ENCODE measurements around the gene AP5Z1. TPM values are rescaled to one million over a fixed set of nuclear protein-coding genes. Genes with fewer than 3 reads are reported as not detected.

Gene AP5Z1
- total RNA-seq, 1 donor from 2014 or later = 111 TPM

DNA sequence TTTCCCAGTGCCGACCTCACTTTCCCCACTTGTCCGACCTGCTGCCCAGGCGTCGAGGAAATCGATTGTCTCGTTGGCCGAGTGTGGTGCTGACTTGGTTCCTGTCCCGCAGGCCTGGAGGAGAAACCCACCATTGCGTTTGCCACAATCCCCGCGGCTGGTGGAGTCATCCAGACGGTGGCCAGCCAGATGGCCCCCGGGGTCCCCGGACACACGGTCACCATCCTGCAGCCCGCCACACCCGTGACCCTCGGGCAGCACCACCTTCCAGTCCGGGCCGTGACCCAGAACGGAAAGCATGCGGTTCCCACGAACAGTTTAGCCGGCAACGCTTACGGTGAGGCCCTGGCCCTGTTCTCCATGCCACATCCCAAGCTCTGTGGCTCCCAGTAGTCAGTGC, 14.5 kb upstream of the AP5Z1 start:
- Mint-ChIP-seq H3K27me3 (no peaks in the 10 kb centered on the region), H3K36me3 (ENCODE audit: low read depth) (peaks cover 71% of the 10 kb centered on the region), H3K9me3 (no peaks in the 10 kb centered on the region), H3K4me3 (no peak overlapping the region), H3K4me1 (no peaks in the 10 kb centered on the region), H3K27ac (no peak overlapping the region)
- TF ChIP-seq, protein P1, sequence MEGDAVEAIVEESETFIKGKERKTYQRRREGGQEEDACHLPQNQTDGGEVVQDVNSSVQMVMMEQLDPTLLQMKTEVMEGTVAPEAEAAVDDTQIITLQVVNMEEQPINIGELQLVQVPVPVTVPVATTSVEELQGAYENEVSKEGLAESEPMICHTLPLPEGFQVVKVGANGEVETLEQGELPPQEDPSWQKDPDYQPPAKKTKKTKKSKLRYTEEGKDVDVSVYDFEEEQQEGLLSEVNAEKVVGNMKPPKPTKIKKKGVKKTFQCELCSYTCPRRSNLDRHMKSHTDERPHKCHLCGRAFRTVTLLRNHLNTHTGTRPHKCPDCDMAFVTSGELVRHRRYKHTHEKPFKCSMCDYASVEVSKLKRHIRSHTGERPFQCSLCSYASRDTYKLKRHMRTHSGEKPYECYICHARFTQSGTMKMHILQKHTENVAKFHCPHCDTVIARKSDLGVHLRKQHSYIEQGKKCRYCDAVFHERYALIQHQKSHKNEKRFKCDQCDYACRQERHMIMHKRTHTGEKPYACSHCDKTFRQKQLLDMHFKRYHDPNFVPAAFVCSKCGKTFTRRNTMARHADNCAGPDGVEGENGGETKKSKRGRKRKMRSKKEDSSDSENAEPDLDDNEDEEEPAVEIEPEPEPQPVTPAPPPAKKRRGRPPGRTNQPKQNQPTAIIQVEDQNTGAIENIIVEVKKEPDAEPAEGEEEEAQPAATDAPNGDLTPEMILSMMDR (IDR thresholded peaks at IDR 0.05) = no peak
- POLR2A ChIA-PET = interaction anchor here (0.5 to 0.6 kb wide), 2 partner anchors 12 to 1899 kb away, joined by 3 read pairs; no protein-coding TSS in a partner anchor
- ATAC-seq (ENCODE audit: low read depth) (no peak), DNase-seq (no peak)
- intact Hi-C loops (cut with micrococcal nuclease) = no loop called here
- CTCF ChIA-PET = no interaction called here

DNA sequence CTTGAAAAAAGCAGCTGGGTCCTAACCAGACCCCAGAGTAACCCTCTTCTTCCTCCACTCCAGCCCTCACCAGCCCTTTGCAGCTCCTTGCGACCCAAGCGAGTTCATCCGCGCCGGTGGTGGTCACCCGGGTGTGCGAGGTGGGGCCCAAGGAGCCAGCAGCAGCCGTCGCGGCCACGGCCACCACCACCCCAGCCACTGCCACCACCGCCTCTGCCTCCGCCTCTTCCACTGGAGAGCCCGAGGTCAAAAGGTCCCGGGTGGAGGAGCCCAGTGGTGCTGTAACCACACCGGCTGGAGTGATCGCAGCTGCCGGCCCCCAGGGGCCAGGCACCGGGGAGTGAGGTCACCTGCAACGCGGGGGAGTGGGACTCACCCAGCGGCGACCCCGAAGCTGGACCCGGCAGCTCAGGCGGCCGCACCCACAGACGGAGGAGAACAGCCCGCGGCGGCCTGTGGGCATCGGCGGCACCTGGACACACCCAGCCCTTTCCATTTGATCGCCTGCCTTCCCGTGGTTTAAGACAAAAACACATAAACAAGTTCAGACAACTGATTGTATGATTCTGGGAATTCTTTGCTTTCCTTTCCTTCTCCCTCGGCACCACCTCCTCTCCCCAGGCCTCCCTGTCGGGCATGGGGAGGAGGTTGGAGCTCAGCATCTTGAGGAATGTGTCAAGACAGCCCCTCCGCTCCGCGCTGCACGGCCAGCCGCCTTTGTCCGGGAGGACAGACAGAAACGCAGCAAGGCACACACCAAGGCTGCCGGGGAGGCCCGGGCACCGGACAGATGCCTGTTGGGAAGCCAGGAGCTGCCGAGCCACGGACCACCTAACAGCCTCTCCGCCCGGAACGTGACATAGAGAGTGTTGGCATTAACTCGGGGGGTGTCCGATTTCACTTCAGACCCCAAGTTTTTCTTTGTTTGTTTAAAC, 13.0 kb upstream of the AP5Z1 start:
- H3K36me3 Mint-ChIP-seq (ENCODE audit: low read depth) = peaks cover 64% of the 10 kb centered on the region
- no peaks in the 10 kb centered on the region for H3K9me3 Mint-ChIP-seq
- H3K27me3 Mint-ChIP-seq = no peaks in the 10 kb centered on the region
- POLR2A ChIA-PET = no interaction called here
- H3K4me3 Mint-ChIP-seq = no peak overlapping the region
- no peaks in the 10 kb centered on the region for H3K4me1 Mint-ChIP-seq
- H3K27ac Mint-ChIP-seq = no peak overlapping the region
- DNase-seq (no peak), ATAC-seq (ENCODE audit: low read depth) (no peak)
- TF ChIP-seq, protein P1 (IDR thresholded peaks at IDR 0.05) = no peak
- CTCF ChIA-PET = no interaction called here
- intact Hi-C loops (cut with micrococcal nuclease) = no loop called here

DNA sequence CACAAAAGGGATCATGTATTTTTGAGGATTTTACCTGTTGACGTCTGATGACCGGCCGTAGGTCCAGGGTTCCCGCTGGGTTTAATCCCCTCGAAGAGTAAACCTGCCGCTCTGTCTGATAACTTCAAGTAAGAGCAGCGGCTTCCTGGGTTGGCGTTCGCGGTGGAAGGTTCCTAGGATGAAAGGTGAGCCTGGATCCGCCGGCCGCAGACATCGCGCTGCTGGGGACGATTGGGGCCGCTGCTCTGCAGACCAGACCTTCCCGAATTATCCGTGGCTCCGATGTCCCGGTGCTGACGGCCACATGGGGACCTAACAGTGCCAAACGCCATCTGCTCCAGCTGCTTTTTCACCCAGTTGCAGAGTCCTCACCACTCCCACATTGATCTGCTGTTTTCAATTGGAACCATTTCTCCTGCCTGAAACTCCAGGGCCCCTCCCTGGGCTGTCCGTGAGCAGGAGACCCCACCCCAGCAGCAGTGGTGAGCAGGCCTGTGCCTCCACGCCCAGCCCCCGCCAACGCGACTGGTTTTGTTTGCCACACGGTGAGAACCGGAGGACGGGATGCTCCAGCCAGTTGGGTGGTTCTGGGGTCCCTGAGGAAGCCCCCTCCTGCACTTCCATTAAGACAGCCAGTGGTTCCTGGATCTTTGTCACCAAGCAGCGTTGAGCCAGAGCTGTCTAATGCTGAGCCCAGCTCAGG, 12.2 kb upstream of the AP5Z1 start:
- ChIA-PET POLR2A (no interaction called here), CTCF (no interaction called here)
- H3K27ac Mint-ChIP-seq = no peak overlapping the region
- H3K4me1 Mint-ChIP-seq = no peaks in the 10 kb centered on the region
- H3K4me3 Mint-ChIP-seq = no peak overlapping the region
- no peaks in the 10 kb centered on the region for H3K9me3 Mint-ChIP-seq
- ATAC-seq (ENCODE audit: low read depth) (no peak), DNase-seq (no peak)
- intact Hi-C loops (cut with micrococcal nuclease) = no loop called here
- peaks cover 61% of the 10 kb centered on the region for H3K36me3 Mint-ChIP-seq (ENCODE audit: low read depth)
- no peaks in the 10 kb centered on the region for H3K27me3 Mint-ChIP-seq
- TF ChIP-seq, protein P1 (IDR thresholded peaks at IDR 0.05) = no peak

DNA sequence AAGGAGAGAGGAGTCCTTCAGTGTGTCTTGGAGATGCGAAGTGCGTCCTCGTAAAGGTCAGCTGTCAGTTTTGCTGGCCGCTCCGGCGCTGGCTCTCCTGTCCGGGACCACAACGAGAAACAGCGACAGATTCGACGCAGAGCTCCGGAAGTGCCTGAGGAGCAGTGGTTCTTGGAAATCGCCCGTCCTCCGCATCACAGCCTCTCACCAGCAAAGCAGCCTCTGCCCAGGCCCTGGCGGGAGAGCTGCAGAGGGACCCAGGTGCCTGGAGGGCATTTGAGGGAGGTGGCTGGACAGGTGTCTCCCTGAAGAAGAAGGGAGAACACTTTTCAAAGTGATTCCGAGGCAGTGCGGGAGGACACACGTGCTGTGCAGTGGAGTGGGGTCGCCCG, 11.6 kb upstream of the AP5Z1 start:
- no peaks in the 10 kb centered on the region for H3K9me3 Mint-ChIP-seq
- no peak overlapping the region for H3K27ac Mint-ChIP-seq
- TF ChIP-seq, protein P1 (IDR thresholded peaks at IDR 0.05) = no peak
- H3K36me3 Mint-ChIP-seq (ENCODE audit: low read depth) = peaks cover 57% of the 10 kb centered on the region
- DNase-seq (no peak), ATAC-seq (ENCODE audit: low read depth) (no peak)
- intact Hi-C loops (cut with micrococcal nuclease) = no loop called here
- no peaks in the 10 kb centered on the region for H3K27me3 Mint-ChIP-seq
- no peak overlapping the region for H3K4me3 Mint-ChIP-seq
- ChIA-PET POLR2A (no interaction called here), CTCF (no interaction called here)
- no peaks in the 10 kb centered on the region for H3K4me1 Mint-ChIP-seq

DNA sequence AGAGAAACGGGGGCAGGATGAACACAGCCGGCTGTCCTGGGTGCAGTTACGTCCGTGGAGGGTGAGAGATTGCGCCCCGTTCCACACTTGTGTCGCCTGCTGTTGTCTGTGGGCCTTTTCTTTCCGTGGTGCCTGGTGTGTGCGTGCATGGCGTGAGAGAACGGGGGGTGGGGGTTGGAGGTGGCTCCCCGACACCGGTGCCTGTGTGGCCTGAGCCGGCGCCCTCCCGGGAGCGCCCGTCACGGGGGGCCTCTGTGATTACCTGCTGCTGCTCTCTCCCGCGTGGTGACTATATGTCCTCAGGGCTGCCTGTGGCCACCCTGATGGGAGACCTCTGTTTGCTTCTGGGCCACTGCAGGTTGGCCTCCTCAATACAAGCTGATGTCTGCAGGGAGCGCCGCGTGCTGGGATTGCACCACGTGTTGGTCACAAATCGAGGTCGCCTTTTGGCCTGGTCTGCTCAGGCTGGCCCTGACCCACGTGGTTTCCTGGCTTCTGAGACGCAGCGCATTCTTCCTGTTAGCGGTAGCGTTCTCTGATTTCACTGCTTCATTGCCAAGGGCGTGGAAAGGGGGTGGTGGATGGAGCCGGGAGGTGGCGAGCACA, 10.9 kb upstream of the AP5Z1 start:
- CTCF ChIA-PET = no interaction called here
- ATAC-seq (ENCODE audit: low read depth) (no peak), DNase-seq (no peak)
- Mint-ChIP-seq H3K4me3 (no peak overlapping the region), H3K4me1 (no peaks in the 10 kb centered on the region), H3K9me3 (no peaks in the 10 kb centered on the region), H3K27ac (no peak overlapping the region), H3K36me3 (ENCODE audit: low read depth) (peaks cover 55% of the 10 kb centered on the region), H3K27me3 (no peaks in the 10 kb centered on the region)
- TF ChIP-seq, protein P1 (IDR thresholded peaks at IDR 0.05) = no peak
- intact Hi-C loops (cut with micrococcal nuclease) = no loop called here
- POLR2A ChIA-PET = no interaction called here

Measured in activated B cell treated with CpG ODN at 0.5 μM for 24 hours (primary cell).